ENCODE data around the gene TFEB. TPM values are rescaled to one million over a fixed set of nuclear protein-coding genes. Genes with fewer than 3 reads are reported as not detected.

TFEB gene
- total and polyA plus RNA-seq, 4 donors: 13.3 to 38.4 (median 27.8) TPM

DNA sequence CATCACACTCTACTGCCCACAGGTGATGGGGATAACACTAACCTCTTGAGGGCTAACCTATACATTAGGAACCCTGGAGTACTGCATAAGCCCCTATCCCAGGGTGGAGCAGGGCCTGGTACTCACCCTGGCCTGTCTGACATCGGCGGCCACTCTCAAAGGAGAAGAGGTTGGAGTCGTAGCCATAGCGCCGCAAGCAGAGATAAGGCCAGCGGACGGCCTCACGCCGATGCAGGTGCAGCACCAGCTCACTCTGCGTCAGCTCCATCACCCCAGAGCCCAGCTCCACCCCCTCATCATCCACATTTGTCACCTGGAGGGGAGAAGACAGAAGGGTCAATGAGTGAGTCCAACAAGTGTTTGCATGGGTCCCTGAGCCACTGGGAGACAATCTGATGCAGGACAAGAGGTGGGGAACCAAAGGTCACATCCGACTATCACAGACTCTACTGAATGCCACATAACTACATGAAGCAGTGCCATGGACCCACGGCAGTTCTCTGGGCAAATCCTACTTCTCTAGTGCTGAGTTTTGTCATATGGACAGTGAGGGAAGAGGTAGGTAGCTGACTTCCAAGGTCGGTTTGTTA is 40.0 kb upstream of the TFEB start:
- no peak for TF ChIP-seq CTCF (IDR thresholded peaks at IDR 0.05; ENCODE audit: control extremely low read depth, extremely low read depth)
- H3K9me3 ChIP-seq (ENCODE audit: control insufficient read depth in 4 of 4, insufficient read depth in 3 of 4, low read length in 3 of 4): no peaks in the 10 kb centered on the region
- H3K27me3 ChIP-seq (ENCODE audit: control insufficient read depth in 3 of 3, insufficient read depth in 3 of 3, low read length in 2 of 3): no peaks in the 10 kb centered on the region
- ATAC-seq (ENCODE audit: insufficient read depth, low FRiP score): no peak
- H3K9ac ChIP-seq (ENCODE audit: insufficient read depth in 1 of 2, low read length in 2 of 2): no peak overlapping the region
- H3K4me3 ChIP-seq: no peak overlapping the region
- DNase-seq: no peak
- 88 to 95% methylated on average over 13 of the region's 13 CpGs for WGBS, 2 donors
- no peak overlapping the region for H3K27ac ChIP-seq (ENCODE audit: low read depth in 1 of 2, low read length in 1 of 2)
- H3K36me3 ChIP-seq (ENCODE audit: control insufficient read depth in 4 of 4, insufficient read depth in 4 of 4, low read length in 4 of 4): peaks cover 10 to 36% (median 21%) of the 10 kb centered on the region in 4 donors
- H3K4me1 ChIP-seq (ENCODE audit: control insufficient read depth in 5 of 5, insufficient read depth in 5 of 5, low read length in 5 of 5): peaks cover 0 to 9% (median 6%) of the 10 kb centered on the region in 5 donors

DNA sequence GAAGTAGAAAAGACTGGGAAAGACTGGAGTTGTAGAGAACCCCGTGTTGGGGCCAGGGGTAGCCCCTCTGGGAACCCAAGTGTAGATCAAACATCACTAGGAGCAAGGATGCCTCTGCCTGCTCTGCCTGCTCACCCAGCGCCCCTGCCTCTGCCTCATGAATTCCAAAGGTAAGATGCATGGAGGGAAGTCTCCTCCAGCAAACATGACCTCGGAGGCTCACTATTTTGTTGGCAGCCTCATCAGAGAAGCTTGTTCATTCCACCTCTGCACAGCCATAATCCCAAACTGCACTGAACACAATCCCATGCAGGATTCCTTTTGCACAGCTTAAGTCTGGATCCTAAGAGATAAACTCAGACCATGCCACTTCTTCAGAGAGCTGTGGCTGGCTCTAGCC is 39.4 kb upstream of the TFEB start:
- TF ChIP-seq CTCF (IDR thresholded peaks at IDR 0.05; ENCODE audit: control extremely low read depth, extremely low read depth): no peak
- WGBS, 2 donors: 91 to 93% methylated on average over 3 of the region's 3 CpGs
- ATAC-seq (ENCODE audit: insufficient read depth, low FRiP score) (no peak), DNase-seq (no peak)
- Histone ChIP-seq H3K9ac (ENCODE audit: insufficient read depth in 1 of 2, low read length in 2 of 2) (no peak overlapping the region), H3K4me1 (ENCODE audit: control insufficient read depth in 5 of 5, insufficient read depth in 5 of 5, low read length in 5 of 5) (peaks cover 0 to 9% (median 6%) of the 10 kb centered on the region in 5 donors), H3K4me3 (no peak overlapping the region), H3K9me3 (ENCODE audit: control insufficient read depth in 4 of 4, insufficient read depth in 3 of 4, low read length in 3 of 4) (no peaks in the 10 kb centered on the region), H3K27ac (ENCODE audit: low read depth in 1 of 2, low read length in 1 of 2) (no peak overlapping the region), H3K36me3 (ENCODE audit: control insufficient read depth in 4 of 4, insufficient read depth in 4 of 4, low read length in 4 of 4) (peaks cover 10 to 39% (median 21%) of the 10 kb centered on the region in 4 donors), H3K27me3 (ENCODE audit: control insufficient read depth in 3 of 3, insufficient read depth in 3 of 3, low read length in 2 of 3) (no peaks in the 10 kb centered on the region)

- no peak for TF ChIP-seq CTCF (IDR thresholded peaks at IDR 0.05; ENCODE audit: control extremely low read depth, extremely low read depth)
- Histone ChIP-seq H3K4me1 (ENCODE audit: control insufficient read depth in 5 of 5, insufficient read depth in 5 of 5, low read length in 5 of 5) (peaks cover 6 to 30% (median 18%) of the 10 kb centered on the region in 5 donors), H3K36me3 (ENCODE audit: control insufficient read depth in 4 of 4, insufficient read depth in 4 of 4, low read length in 4 of 4) (peaks cover 10 to 39% (median 14%) of the 10 kb centered on the region in 4 donors), H3K4me3 (no peak overlapping the region), H3K9me3 (ENCODE audit: control insufficient read depth in 4 of 4, insufficient read depth in 3 of 4, low read length in 3 of 4) (no peaks in the 10 kb centered on the region), H3K27me3 (ENCODE audit: control insufficient read depth in 3 of 3, insufficient read depth in 3 of 3, low read length in 2 of 3) (no peaks in the 10 kb centered on the region), H3K9ac (ENCODE audit: insufficient read depth in 1 of 2, low read length in 2 of 2) (no peak overlapping the region), H3K27ac (ENCODE audit: low read depth in 1 of 2, low read length in 1 of 2) (no peak overlapping the region)
- DNase-seq: no peak
- ATAC-seq (ENCODE audit: insufficient read depth, low FRiP score): no peak
- WGBS, 2 donors: 92% methylated on average over 27 to 29 of the region's 29 CpGs
These were observed 35.9 kb upstream of the TFEB start for GRCh38 chr6:41771058-41771983.

Measured in lung (tissue), 12 donors.